Stimulated activated CD8-positive, alpha-beta memory T cell treated with anti-CD3 and anti-CD28 coated beads, Interleukin-12 subunit alpha, Interleukin-12 subunit beta, amount 100 ng/mL, for 1 hour (primary cell): ENCODE measurements around the gene COL6A2.

ENCODE experiments used
- DNase-seq: peaks from one replicate; pipeline ENCODE4 v3.0.0-alpha.2; 2020; ENCODE audit warnings: low read depth

The COL6A2 gene

DNA sequence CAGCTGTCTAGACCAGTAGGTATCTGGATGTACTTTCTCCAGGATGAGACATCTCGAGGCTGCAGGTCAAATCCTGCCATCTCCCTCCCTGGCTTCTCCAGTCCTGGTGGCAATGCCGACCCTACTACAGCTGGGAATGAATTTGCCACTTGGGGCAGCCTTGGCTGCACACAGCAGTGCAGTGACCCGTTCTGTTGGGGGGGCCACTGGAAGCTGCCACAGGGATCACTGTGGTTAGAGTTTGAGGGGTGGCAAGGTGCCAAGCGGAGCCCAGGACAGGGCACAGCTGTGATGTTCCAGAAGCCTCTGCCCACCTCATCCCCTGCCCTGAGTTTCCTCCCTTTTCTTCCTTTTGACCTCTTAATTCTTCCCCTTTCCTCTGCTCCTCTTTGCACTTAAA is 17.1 kb downstream of the COL6A2 start:
- DNase-seq, result no peak

DNA sequence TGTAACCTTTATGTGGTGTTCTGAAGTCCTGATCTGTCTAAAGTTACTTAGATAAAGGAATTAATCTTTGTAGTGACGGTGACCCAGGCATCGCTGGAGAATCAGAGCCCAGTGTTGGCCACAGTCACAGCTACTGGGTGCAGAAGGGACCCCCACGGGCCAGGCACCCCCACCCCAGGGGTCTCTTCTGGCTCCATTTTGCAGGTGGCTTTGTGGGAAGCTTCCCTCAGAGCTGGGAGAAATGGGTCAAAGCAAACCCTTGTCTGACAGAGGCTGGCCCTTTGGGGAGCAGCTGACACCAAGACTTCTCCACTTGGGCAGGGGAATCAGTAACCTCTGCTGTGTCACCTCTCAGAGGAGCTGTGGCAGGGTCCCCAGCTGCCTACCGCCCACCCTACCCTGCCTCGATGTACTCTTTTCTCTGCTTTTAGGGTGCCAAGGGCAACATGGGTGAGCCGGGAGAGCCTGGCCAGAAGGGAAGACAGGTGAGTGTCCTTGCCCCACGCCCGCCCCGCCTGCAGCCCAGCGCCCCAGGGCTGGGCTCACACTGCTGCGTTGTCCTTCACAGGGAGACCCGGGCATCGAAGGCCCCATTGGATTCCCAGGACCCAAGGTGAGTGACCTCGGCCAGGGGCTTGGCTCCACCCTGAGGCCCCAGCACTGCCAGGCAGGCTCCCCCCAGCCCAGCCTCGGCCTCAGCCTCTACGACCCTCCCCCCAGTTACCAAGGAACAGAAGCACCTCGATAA is 17.7 kb downstream of the COL6A2 start:
- no peak for DNase-seq

DNA sequence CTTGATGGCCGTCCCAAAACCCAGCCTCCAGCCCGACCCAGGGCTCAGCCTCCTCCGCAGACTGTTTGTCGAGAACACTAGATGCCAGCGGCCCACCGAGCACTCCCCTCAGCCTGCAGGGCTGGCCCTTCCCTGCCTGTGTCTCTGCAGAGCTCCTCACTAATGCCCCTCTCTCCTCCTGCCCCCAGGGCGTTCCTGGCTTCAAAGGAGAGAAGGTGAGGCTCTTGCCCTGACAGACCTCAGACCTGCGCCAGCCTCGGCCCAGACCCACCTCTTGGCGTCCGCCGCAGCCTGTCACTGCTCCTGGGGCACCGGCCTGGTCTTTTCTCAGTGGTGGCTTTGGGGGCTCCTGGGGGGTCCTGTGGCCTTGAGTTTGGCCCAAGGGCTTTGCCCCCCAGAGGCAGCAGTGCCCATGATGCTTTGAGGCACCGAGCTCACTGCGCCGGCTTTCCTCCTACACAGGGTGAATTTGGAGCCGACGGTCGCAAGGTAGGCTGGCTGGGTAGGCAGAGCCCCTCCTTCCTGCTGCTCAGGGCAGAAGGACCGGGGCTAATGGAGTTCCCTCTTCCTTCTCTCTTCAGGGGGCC is 18.4 kb downstream of the COL6A2 start:
- DNase-seq, result no peak

DNA sequence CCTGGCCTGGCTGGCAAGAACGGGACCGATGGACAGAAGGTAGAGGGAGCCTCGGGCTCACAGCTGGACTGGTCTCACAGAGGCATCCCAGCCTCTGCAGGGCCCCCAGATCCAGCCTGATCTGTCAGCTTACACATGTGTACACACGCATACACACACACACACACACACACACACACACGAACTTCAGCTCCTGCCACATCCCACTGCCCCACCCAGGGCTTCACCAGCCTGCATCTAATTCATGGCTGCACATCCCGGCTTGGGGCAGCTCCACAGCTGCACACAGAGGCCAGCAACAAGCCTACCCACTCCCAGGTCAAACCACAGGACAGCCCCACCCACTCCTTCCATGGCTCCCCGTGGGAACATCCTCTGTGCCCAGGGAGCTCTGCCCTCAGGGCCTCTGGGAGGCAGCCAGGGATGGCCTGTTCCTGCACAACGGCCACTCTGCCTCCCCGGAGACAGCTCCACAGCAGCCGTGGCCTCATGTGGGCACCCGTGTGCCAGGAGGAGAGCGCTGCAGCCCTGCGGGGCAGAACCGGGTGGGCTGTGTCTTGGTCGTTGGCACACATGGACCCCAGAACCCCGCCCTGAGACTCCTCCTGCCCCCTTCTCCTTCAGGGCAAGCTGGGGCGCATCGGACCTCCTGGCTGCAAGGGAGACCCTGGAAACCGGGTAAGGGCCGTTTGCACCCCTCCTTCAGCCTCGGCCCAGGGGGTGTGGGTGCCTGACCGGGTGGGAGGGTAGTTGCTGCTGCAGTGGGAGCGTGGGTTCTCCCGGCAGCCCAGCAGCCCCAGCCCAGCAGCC is 19.1 kb downstream of the COL6A2 start:
- DNase-seq, result no peak

DNA sequence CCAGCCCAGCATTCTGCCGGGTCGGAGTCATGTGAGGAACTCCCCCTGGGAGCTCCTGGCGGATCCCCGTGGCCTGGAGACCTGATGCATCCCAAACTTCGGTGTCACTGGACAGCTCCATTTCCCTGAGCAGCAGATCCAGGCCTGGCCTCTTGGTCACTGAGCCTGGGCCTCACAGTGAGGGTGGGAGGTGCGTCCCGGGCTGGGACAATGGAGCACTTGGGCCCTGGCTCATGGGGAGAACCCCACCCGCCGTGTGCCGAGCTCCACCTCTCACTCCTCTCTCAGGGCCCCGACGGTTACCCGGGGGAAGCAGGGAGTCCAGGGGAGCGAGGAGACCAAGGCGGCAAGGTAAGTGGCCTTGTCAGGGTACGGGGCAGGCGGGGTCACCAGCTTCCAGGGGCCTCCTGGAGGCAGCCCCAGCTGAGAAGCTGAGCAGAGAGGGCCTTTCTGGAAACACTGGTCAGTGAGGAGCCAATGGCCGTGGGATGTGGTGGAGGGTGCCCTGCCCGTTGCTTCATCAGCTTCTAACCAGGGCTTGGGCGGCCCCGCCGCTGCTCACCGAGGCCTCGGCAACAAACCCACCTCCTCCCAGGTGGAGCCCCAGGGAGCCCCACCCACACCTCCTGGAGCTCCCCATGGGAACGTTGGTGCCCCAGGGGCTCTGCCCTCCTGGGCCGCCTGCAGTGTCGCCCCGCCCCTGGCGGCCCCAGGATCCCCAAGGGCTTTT is 19.8 kb downstream of the COL6A2 start:
- no peak for DNase-seq

DNA sequence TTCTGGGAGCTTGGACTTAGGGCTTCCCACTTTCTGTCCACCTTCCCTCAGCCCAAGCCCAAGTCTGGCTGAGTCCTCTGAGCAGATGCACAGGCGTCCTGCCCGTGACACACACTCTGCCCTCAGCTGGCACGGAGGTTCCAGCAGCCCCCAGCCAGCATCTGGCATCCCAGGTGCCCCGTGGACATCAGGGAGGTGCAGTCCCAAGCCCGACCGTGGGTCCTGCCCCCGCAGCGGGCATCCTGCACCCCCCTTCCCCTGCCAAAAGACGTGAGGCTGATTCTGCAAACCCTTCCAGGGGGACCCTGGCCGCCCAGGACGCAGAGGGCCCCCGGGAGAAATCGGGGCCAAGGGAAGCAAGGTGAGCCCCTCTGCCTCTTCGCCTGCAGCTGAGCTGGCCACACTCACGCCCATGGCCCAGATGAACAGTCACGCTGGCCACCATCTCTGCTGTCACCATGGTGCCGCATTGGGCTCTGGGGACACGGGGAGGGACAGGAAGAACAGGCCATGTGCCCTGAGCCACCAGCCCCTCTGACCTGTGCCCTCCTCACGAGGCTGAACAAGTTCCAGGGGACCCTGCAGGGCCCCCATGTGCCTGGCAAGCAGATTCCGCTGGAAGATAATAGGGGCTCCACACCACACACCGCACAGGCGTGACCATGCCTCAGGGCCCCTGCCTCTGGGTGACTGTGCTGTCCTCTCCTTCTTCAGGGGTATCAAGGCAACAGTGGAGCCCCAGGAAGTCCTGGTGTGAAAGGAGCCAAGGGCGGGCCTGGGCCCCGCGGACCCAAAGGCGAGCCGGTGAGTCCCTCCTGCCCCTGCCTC is 20.6 kb downstream of the COL6A2 start:
- no peak for DNase-seq

DNA sequence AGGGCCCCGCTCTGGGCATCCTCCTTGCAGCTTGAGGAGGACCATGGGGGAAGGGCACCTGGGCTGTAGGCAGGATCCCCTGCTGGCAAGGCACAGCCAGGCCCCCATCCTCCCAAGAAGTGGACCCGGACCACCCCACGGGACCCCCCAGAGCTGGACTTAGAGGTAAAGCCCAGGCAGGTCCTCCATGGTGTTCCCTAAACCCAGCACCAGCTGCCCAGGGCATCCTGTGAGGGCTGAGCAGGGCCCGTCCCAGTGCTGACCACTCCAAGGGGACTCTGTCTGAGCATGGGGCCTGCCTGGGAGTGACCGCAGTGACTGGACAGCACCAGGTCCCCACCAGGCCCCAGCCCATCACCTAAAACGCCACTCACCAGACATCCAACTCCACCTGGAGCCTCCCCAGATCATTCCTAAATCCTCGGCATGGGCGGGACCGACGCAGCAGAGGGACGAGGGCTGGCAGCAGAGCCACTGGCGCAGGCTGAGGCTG is 21.3 kb downstream of the COL6A2 start:
- DNase-seq, result no peak

DNA sequence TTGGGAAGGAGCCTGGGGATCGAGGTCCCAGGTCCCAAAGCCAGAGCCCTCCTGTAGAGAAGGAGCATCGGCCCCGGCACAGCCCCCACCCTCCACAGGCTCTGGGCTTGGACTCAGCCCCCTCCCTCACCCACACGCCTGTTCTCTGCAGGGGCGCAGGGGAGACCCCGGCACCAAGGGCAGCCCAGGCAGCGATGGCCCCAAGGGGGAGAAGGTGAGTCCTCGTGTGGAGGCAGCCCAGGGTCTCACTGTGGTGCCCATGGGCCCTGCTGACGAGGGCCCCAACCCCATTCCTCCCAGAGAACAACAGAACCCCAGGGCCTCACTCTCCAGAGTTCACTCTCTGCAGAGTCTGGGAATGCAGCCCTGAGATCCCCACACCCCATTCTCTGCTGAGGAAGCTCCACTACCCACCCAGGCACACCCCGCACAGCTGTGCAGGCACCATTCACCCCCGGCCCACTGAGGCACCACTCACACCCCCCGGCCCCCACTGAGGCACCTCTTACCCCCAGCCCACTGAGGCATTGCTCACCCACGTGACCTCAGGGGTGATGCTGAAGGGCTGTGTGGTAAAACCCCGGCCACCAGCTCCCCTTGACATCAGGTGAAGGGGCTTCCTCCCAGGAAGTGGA is 21.8 kb downstream of the COL6A2 start:
- DNase-seq, result no peak

DNA sequence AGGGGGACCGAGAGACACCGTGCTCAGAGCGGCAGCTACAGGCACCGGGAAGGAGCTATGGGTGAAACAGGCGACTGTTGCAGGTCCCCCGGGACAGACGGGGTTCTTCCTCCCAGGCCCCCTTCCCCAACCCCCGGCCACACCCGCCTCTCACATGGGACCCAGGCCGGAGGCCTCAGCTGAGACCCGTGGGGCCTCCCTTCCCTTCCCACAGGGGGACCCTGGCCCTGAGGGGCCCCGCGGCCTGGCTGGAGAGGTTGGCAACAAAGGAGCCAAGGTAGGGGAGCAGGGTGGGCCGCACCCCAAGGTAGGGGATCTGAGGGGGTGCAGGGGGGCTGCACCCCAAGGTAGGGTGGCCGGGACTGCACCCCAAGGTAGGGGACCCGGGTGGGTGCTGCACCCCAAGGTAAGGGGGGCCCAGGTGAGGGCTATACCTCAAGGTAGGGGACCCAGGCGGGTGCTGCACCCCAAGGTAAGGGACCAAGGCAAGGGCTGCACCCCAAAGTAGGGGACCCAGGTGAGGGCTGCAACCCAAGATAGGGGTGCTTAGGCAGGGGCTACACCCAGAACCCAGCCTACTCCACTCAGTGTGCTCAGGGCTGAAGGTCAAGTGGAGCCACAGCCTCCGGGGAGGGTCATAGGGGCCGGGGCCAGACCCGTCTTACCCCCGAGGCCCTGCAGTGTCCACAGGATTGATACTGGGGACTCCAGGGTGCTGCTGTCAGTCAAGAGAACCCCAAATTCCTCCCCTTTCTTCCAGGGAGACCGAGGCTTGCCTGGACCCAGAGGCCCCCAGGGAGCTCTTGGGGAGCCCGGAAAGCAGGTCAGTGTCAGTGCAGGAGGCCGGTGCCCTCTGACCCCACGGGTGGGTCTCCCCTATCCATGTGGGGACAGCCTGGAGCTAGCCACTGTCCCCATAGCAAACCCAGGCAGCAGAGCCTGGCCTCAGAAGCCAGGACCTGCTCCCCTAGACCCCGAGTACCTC is 22.7 kb downstream of the COL6A2 start:
- no peak for DNase-seq

DNA sequence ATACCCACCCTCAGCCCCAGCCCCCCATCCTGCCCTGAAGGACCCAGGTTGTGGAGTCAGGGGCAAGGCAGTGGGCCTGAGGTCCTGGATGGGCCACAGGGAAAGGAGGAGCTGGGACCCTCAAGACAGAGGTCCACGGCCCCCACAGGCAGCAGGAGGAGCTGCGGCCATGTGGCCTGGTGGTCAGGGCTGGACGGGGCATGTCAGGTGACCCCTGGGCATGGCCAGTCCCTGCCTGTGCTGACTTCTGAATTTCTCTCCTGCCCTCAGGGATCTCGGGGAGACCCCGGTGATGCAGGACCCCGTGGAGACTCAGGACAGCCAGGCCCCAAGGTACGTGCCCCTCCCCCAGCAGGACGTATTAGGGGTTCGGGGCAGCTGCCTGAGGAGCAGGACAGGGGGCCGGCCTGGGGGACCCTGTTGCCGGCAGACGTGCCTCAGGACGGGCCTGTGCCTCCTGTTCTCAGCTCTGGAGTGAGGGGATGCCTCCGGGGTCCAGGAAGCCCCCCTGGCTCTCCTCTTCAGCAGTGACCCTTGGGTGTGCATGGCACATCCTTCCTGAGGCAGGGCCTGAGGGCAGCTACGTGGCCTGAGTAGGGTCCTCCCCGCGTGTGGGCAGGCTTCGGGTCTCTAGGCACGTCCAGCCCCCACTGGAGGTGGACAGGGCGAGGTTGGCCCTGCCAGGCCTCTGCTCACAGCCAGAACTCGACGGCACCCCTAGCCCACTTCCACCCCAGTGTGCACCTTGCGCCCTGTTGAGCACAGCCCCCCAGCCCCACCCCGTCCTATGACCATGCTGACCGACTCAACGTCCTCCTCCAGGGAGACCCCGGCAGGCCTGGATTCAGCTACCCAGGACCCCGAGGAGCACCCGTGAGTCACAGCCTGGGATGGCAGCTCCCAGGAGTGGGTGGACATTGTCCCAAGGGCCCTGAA is 23.6 kb downstream of the COL6A2 start:
- no peak for DNase-seq

DNA sequence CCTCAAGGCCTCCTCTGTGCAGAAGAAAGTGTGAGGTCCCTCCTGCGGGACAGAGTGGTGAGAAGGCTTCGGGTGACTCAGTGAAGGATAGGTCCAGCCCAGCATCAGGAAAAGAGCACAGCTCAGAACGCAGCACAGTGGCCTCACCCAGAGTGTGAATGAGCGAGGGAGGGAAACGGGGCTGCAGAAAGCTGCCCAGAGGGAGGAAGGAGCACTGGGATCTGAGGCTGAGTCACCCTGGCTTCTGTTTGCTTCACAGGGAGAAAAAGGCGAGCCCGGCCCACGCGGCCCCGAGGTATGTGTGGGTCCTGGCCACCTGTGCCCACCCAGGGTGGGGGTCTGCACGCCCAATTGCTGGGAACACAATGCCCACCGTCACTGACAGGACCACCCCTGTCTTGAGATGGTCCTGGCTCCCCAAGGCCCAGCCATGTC is 24.3 kb downstream of the COL6A2 start:
- DNase-seq, result no peak

DNA sequence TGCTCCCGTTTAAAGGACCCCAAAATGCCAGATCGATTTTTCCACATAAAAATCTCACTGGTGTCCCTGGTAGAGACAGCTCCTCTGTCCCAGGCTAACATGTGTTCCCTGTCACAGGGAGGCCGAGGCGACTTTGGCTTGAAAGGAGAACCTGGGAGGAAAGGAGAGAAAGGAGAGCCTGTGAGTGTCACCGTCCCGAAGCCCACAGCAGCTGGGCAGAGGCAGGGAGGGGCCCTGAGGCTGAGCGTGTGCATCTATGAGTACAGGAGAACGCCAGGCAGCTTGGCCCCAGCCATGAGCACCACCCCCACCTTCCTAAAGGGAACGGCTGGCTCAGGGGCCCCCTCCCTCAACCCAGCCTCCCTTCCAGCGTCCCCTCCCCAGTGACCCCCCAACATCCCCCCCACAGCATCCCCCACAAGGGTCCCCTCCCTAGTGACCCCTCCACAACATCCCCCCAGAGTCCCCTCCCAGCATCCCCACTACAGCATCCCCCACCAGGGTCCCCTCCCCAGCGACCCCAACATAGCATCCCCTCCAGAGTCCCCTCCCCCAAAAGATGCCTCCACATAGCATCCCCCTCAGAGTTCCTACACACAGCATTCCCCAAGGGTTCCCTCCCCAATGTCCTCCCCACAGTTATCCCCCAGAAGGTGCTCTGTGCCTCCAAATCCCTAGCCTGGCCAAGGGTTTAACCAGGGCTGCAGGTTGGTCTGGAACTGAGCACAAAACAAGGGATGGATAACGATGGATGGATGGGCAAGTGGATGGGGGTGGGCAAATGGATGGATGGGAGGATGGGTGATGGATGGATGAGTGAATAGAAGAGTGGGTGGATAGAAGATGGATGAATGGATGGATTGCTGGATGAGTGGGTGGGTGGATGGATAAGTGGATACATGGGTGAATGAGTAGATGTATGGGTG is 25.1 kb downstream of the COL6A2 start:
- no peak for DNase-seq

DNA sequence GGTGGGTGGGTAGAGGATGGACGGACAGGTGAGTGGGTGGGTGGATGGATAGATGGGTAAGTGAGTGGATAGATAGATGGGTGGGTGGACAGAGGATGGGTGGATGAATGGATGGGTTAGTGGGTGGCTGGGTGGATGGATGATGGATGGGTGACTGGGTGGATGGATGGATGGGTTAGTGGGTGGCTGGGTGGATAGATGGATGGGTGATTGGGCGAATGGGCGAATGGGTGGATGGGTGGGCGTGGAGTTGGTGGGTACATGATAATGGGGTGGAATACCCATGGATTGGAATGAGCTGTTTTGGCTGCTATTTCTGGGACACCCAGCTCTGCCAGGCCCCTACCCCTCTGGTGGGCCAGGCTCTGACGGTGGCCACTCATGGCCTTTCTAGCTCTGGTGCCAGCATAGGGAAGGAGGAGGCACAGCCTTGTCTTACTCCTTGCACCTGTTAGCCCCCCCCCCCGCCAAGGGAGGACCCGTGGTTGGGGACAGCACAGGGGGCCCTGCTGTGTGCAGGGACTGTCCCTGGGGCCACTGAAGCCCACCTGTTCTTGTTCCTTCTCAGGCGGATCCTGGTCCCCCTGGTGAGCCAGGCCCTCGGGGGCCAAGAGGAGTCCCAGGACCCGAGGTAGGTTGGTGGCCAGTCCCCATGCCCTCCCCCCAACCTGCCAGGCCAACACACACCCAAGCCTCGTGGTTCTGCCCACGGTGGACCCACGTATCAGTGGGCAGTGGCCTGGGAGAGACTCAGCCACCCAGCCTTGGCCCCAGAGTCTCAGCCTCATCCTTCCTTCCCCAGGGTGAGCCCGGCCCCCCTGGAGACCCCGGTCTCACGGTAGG is 26.4 kb downstream of the COL6A2 start:
- no peak for DNase-seq

DNA sequence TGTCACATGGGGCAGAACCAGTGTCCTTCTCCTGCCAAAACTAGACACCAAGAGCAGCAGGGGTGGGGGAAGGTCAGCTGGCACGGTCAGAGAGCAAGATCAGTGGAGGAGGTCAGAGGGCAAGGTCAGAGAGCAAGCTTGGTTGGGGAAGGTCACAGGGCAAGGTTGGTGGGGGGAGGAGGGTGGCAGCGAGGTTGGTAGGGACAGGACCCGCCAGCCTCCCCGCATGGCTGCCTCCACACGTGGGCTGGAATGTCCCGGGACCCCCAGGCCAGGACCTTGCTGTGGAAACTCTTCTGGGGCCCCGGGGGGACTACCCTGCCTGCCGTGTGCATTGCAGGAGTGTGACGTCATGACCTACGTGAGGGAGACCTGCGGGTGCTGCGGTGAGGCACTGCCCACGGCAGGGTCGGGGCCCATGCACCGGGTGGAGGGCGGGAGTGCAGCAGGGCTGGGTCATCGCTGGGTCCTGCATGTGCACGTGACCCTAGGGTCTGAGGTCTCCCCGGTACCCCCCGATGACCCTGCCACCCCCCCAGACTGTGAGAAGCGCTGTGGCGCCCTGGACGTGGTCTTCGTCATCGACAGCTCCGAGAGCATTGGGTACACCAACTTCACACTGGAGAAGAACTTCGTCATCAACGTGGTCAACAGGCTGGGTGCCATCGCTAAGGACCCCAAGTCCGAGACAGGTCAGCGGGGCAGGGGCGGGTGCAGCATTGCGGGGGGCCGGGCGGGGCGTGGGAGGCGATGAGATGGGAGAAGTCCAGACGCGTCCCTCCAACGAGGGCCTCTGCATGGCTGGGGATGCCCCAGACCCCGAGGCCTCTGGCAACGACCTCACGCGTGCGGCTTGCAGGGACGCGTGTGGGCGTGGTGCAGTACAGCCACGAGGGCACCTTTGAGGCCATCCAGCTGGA is 27.3 kb downstream of the COL6A2 start:
- DNase-seq, result no peak

DNA sequence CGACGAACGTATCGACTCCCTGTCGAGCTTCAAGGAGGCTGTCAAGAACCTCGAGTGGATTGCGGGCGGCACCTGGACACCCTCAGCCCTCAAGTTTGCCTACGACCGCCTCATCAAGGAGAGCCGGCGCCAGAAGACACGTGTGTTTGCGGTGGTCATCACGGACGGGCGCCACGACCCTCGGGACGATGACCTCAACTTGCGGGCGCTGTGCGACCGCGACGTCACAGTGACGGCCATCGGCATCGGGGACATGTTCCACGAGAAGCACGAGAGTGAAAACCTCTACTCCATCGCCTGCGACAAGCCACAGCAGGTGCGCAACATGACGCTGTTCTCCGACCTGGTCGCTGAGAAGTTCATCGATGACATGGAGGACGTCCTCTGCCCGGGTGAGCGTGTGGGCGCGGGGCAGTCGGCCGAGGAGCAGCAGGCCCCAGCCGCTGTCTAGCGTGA is 28.0 kb downstream of the COL6A2 start:
- DNase-seq, result no peak
